ENCODE results near the gene CCDC47.

- TF ChIP-seq, protein P1, sequence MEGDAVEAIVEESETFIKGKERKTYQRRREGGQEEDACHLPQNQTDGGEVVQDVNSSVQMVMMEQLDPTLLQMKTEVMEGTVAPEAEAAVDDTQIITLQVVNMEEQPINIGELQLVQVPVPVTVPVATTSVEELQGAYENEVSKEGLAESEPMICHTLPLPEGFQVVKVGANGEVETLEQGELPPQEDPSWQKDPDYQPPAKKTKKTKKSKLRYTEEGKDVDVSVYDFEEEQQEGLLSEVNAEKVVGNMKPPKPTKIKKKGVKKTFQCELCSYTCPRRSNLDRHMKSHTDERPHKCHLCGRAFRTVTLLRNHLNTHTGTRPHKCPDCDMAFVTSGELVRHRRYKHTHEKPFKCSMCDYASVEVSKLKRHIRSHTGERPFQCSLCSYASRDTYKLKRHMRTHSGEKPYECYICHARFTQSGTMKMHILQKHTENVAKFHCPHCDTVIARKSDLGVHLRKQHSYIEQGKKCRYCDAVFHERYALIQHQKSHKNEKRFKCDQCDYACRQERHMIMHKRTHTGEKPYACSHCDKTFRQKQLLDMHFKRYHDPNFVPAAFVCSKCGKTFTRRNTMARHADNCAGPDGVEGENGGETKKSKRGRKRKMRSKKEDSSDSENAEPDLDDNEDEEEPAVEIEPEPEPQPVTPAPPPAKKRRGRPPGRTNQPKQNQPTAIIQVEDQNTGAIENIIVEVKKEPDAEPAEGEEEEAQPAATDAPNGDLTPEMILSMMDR (IDR thresholded peaks at IDR 0.05) = no peak
- TF ChIP-seq POLR2A (IDR thresholded peaks at IDR 0.05) = no peak
Observed at GRCh38 chr17:63783522-63783921, 10.1 kb upstream of the CCDC47 start.
